Activated T-cell treated with anti-CD3 and anti-CD28 coated beads for 24 hours (primary cell): ENCODE measurements around the gene ITGB7.
A peak's percentile ranks its signal among the peaks of the same experiment; 100 is the strongest.

Experiments used
- DNase-seq: peaks from one replicate; pipeline ENCODE4 v3.0.0-alpha.2; 2020; ENCODE audit warnings: low read depth

The ITGB7 gene

DNA sequence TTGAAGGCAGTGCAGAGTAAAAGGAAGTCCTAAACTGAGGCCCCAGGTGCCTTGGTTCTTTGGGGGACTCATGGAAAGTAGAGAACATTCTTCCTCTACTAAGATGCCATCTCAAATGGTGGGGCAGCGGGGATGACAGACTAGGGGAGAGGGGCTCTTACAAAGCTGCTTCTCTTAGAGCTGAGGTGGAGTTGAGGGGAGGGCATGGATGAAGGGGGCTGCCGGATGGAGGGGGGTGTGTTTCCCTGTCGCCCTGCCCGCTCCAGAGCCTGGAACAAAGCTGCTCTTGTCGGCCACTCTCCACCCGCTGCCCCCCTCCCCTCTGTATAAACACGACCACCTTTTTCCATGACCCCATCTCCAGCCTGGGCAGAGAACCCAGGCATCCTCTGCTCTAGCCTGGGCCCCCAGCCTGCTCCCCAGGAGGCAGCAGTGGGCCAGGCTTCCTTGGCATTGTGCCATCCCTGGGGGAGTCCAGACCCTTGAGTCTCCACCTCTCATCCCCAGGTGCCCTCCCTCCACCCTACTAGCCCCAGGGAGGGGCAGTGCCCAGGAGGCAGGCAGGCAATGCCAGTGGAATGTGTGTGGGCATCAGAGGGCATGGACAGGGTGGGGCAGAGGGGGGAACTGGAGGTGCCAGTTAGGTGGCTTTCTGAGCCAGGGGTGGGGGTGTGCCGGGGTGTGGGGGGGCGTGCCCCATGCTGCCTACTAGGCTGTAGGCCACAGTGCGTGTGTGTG lies 23.2 kb upstream of the ITGB7 start:
- DNase-seq, result no peak

DNA sequence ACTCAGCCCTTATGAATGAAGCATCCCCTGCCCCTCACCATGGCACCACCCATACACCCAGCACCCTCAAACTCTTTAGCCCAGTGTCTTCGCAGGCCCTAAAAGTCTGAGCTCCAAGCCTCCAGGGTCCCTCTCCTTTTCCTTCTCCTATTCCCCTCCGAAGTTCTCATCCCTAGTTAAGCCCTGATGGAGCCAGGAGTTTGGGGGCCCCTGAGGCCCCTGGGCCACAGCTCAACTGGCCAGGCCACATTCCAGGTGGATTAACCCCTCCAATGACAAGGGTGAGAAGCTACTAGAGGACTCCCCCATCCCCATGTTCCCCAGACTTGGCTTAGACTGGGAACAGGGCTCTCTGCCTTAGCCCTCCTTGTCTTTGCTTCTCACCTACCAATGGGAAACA lies 22.4 kb upstream of the ITGB7 start:
- DNase-seq, result no peak

DNA sequence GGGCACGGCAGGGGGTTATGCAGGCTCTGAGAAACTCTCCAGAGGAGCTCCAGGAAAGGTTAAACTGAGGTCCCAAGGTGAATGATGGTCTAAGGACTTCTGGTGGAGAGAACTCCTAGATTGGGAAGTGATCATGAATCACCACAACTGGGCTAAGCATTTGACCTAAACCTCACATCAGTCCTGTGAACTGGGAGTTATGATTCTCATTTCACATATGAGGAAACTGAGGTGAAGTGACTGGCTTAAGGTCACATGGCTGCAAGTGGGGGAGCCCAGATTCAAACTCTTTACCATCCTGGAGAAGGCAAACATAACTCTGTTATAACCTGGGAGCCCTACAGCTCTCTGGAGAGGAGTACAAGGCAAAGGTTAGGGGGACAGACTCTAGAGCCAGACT lies 20.8 kb upstream of the ITGB7 start:
- DNase-seq, result no peak

DNA sequence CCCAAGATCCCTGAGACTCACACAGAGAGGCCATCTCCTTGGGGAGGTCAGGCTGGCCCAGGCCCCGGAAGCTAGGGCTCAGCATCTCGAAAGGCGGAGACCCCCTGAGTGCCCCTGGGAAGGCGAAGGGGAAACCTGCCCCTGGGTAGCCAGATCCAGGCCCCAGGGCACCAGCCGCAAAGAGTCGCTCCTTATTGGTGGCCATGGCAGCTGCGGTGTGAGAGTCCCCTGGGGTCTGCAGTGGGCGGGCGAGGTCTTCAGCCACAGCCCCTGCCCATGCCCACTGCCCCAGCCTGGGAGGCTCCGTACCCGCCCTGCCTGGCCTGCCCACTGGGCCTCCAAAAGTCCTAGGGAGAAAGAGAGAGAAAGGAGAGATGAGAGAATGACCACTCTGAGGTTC lies 20.3 kb upstream of the ITGB7 start:
- DNase-seq, result no peak

DNA sequence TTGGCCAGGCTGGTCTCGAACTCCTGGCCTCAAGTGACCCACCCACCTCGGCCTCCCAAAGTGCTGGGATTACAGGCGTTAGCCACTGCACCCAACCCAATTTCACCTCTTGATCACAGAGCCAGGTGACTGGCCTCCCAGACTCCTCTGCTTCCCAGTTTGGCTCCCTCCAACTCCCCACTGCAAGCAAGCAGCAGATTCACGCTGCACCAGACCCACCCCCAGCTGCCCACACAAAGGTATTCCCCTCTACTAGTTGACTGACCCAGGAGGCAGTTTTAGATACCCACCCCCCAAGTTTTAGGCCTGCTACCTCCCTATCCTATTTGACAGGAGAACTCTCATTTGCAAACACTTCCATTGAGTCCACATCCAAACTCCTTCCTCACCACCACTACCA lies 19.8 kb upstream of the ITGB7 start:
- DNase-seq, result no peak

DNA sequence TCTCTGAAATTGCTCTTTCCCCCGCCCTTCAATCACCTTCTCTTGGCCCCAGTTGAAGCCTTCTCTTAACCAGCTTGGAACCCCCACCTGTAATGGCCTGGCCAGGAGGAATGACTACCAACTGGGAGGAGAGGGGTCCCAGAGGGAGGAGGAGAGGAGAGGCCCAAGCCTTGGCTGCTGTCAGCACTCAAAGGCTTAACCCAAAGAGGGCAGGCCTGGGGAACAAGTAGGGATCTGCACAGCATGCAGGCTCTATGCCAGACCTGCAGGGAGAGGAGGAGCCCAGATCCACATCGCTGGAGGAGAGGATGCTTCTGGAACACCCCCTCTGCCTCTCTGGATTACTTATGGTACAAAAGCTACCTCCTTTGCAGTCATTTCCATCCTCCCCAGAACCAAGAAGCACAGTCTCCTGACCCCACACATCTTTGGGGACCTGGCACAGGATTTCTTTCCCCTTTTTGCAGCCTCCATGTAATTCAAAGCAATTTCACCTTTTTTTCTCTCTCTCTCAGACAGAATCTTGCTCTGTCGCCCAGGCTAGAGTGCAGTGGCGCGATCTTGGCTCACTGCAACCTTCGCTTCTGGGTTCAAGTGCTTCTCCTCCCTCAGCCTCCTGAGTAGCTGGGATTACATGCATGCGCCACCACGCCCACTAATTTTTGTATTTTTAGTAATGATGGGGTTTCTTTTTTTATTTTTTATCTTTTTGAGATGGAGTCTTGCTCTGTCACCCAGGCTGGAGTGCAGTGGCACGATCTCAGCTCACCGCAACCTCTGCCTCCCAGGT lies 18.8 kb upstream of the ITGB7 start:
- DNase-seq, result no peak

DNA sequence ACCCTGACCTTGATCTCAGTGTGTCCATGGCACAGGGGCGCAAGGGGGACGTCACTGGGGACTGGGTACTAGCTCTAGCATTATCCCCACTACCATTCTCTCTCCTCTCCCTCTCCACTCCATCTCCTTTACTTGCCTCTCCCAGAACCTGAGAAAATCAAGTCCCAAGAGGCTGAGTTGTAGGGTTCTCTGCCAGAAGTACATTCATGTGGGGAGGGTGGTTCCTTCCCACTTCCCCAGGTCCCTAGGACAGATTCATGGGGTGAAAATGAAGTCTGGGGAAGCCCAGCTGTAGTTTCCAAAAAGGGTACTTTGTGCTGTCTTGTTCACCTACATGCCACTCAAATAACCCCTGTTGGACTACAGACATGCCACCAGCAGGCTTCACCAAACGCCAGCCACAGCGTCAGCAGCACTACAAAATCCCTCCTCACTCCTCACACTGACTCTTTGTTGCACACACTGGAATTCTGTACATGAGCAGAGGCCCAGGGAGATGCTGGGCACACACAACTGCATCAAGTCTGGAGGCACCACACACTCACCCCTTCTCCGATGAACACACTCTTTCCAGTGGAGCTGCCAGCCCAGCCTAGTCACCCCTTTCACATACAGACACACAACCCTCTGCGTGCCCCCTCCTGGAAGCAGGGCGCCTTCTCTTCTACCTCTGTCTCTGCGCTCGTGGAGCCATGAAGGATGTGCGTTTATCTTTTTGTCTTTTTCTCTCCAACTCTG lies 18.0 kb upstream of the ITGB7 start:
- DNase-seq, result no peak

DNA sequence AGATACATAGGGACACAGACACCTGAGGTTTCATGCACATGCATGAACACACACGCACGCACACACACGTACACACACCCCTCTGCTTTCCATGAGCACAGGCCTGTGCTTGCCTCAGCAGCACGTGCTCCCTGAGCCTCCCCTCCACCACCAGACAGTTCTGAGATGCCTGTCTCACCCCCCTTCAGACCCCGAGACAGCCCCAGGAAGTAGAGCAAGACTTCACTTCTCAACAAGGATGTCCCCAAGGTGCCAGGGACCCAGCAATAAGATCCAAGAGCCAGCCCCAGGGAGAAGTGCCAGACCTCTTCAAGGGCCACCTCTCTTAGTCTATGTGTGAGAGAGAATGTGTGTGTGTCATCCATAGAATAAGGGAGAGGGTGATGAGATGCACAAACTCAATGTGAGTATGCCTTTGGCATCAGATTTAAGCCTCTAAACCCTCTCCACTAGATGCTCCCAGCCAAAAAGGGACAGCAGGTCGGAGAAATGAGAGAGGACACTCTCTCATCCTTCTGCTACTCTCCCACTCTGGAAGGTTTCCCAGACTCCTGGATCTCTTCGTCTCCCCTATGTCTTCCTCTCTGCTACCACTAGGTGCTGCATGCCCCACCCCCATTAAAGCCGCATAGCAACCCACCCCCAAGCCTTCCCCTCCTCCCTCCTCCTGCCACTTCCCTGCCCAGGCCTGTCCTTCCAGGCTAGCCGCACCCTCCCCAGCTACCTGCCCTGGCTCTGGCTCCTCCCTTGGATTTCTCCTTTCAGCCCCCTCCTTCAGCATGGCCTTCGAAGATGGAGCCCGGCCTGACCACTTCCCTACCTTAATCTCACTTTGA lies 17.2 kb upstream of the ITGB7 start:
- no peak for DNase-seq

DNA sequence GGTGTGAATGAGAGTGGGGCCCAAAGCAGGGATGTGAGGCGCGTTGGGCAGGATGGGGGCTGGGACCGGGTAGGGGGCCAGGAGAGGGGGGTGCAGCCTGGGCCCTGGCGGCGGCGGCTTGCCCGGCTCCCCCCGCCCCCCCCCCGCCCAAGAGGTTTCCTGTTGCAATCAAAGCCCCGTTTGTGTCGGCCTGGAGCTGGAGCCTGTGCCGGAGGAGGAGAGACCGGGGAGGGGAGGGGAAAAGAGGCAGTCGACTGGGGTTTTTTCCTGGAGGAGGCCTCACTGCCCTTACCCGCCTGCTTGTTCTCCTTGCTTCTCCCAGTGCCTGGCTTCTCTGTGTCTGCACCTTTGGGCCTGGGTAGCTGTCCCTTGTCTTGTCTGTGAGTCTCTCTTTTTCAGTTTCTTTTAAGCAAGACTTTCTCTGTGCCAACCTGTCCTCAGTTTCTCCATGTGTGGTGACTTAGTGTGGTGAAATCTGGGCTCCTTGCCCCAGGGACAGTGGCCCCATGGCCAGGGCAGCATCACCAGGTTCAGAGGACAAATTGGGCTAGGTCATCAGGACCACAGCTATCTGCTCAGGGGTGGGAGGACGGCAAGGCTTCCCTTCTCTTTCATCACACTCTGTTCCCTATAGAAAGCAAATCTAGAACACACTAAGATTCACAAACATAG lies 16.5 kb upstream of the ITGB7 start:
- no peak for DNase-seq

DNA sequence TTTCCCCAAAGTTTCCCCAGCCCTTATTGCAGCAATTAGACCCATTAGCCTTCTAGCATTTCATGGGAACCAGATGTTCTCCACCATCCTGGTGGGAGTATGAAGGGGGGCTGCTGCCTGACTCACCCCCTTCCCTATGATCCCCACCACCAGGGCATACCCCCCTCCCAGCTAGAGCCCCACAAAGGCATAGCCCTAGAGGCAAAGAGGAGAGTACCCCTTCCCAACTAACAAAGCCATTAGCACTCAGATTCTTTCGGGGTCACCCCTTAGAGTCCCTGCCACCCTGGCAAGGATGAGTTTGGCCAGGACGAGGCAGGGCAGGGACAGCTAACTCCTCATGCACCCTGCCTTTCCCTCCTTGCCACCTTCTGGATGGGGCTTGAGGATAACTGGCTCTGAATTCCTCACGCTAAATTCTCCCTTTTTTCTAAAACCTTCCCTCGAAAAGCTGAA lies 15.8 kb upstream of the ITGB7 start:
- DNase-seq, result no peak

DNA sequence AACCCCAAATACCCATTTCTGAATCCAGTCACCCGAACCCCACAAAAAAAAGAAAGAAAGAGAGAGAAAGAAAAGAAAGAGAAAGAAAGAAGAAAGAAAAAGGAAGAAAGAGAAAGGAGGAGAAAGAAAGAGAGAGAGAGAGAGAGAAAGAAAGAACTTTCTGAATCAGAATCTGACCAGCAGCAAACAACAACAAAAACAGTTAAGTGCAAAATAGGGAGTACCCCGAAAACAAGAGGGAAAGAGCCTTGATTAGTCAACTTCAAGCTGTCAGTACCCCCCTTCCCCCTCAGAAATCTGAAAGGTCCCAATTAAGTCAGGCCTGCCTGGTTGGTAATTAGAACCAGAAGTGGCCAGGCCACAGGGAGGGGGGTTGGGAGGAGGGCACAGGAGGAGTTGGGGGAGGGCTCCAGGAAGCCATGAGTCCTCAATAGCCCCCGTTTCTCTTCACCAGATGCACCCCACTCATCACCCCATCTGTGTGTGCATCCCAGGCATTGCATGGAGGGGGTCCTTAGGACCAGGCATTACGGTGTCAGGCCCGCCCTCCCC lies 15.2 kb upstream of the ITGB7 start:
- DNase-seq, result no peak

DNA sequence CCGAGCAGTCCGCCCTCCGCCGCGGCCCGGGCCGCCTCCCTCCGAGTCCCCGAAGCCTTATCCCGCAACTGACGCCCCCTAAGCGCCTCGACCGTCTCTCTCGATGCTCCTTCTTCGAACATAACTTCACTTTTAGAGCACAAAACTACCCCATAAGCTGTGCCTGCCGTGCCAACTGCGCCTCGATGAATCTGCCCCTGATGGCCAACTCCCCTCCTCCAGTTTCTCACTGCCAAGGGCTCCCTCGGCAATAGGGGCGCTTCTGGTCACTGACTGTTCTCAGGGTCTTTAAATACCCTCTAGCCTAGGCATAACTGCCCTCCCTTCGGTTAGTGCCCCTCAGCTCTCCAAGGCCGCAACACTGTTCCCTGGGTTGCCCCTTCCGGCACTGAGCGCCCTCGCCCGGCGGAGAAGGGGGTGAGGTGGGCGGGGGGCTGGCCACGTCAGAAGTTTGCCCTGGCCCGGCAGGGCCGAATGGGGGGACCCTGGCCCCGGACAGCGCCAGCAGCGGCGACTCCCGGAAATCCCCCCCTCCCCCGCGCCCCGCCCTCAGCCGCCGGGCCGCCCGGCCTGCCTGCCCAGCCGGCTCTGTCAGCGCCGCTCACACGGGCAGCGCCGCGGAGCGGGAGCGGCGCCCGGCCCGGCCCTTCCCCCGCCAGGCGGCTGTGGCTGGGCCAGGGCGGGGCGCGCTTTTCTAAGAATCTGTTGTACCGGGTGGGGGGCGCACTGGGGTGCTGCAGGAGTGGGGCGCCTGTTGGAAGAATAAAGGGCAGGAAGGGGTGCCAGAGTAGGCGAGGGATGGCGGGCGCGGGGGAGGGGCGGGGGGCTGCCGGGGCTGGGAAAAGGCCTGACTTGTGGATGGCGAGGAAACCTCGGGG lies 14.4 kb upstream of the ITGB7 start:
- no peak for DNase-seq

DNA sequence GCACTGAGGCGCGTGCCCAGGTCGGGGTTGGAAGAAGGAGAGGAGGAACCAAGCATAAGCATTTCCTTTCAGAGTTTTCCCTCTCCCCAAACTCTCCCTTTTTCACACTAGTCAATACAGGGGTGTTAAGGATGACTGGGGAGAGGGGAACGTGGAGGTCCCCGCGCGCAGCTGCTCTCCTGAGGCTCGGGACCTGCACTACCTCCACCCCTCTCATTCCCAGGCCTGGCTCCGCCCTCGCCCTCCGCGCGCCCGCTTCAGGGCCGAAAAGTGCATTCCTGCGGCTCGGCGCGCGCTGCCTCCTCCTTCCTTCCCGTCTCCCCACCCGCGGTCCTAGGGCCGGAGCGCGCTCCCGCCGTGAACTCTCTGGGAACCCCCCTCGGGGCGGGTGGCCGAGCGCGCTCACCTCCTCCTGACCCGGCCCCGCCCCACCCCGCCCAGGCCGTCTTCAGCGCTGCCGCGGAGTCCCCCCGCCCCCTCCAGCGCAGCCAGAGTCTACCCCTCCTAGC lies 13.7 kb upstream of the ITGB7 start:
- DNase-seq, result peak; percentile 70

DNA sequence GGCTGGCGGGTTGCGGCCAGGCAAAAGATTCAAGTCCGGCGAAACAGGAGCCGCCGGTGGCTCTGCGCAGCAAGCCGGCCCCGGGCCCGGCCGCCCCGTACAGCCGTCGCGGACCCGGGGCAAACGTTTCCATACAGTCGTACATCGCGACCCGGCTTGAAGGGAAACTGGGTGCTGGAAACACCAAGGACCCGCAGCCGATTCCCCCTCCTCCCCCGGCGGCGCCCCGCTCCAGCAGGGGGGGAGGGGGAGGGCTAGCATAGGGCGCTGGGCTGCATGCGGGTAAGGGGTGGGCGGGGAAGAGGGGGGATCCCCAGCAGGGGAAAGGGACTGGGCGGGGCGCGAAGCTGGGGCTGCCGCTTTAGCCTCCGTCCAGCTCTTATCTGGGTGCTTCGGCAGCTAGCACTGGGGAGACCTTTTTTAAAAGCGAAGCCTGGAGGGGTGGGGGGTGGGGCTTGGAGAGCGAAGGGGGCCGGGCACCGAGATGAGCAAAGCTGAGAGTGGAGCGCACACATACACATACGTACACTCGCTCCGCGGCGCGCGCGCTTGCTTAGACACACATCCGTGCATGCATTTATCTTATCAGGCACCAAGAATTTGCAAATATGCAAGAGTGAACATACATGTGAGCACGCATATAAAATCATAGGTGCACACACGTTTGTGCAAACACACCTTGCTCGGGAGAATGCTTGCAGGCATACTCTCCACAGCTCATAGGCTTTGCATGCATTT lies 13.1 kb upstream of the ITGB7 start:
- peak; percentile 71 for DNase-seq

DNA sequence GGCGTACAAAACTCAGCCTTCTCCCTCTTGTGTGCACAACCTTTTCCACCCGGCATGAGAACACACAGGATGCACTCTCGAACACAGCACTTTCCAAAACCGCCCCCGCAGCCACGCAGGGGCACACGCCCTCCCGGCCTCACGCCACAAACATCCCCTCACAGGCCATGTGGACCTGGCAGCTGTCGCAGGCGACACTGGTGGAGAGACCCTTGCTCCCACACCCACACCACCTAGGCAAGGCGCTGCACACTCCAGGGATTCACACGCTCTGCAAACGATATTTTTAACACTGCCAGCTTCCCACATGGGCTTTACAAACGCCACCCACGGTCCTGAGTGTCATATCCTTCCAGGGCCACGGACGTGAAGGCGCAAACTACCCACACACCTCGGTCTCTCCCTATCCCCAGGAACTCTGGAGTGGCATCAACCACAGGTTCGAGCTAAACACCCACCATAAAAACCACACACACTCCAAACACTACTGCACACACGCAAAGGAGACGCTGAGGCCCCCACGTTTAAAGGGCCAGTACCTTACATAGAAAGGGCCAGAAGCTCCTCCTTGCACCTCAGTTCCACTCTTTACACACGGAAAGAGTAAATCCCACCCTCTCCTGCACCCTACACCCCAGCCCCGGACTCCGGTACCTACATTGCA lies 12.4 kb upstream of the ITGB7 start:
- peak; percentile 69 for DNase-seq

DNA sequence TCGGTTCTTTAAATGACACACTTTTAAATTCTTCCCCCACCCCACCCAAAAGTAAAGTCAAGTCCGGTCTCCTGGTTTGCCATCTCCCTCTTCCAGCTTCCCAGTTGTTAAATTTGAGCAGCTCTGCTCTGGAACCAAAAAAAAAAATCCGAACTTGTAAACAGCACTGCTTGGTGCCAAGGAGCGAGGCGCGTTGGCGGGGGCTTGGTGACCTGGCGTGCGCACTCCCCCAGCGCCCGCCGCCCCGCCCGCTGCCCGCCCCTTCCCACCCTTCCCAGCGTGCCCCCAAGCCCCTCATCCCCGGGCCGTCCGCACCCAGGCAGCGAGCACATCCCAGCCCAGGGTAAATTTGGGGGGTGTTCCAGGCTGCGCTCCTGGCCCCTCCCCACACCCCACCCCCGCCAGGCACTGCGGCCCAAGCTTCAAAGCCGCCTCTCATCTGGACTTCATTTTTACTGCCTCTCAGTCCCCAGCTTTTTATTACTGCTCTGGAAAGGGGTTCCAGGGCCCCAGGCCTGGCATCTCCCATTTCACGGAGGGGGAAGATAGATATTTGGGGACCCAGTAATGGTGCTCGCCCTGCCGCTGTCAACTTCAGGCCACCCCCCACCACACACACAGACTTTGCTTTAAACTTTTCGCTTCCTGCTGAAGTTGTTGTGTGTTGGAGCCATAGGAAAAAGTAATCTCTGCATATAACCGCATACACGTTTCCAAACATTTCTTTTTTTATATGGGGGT lies 11.7 kb upstream of the ITGB7 start:
- no peak for DNase-seq

DNA sequence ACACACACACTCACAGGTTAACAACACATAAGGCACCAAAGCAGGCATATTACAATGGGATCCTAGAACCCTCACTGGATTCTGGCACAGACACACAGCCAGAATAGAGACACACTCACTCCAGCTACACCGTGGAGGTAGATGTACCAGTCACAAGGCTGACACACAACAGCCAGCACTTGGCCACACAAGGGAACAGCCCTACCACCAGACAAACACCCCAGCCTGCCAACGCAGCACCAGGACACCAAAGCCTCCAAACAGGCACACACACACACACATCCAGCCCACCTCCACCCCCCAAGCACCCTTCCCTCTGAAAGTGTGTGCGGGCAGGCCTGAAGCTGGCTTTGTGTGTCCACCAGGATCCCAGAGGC lies 10.9 kb upstream of the ITGB7 start:
- DNase-seq, result no peak
